Epithelial cell of prostate (primary cell): ENCODE measurements around the gene CMTM4.
"Not testable (repeated sequence)": the region's sequence is repeated elsewhere in the genome, so short reads cannot be mapped to it uniquely, and the experiment has no call there.

Experiments
- DNase-seq: peaks from one replicate; pipeline ENCODE4 v3.0.0-alpha.2; 2011; ENCODE audit warnings: low read depth, low spot score
- H3K27ac ChIP-seq: fragments of 450-650 bp; 2 replicates; pipeline ENCODE4 v1.5.1; 2017; ENCODE audit warnings: mild to moderate bottlenecking

CMTM4 gene

DNA sequence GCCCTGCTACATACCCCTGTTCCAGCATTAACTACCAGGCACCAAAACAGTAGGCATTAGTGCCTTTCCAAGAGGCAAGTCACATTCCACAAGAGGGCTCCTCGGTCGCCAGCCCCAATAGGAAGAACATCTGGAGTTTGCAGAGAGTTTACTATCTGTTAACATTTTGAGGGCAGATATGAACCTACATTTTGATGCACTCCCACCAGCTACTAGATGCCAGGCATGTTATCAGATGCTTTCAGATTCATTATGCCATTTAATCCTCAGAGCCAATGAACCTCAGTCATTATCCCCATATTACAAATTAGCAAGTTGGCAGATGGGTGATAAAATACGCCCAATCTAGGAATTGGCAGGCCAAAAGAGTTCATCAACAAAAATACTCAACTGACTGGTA lies 121.5 kb downstream of the CMTM4 start:
- H3K27ac ChIP-seq: no peak overlapping the region
- no peak for DNase-seq

DNA sequence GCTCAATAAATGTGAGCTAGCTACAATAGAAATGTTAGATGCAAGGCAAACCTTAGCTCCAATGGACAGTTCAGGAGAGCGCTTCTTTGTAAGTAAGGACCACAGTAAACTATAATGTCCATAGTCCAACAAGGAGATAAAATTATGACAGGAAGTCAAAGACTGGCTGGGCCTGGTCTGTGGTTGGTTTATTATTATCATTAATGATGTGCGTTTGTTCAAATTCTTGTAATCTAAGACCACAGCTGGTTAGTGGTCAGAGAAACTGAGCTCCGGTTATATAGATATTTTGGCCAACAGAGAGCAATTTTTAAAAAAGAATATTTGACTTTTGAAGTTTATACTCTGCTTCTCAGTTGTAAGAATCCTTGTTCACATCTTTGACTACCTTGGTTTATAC lies 122.0 kb downstream of the CMTM4 start:
- H3K27ac ChIP-seq: no peak overlapping the region
- DNase-seq: no peak

DNA sequence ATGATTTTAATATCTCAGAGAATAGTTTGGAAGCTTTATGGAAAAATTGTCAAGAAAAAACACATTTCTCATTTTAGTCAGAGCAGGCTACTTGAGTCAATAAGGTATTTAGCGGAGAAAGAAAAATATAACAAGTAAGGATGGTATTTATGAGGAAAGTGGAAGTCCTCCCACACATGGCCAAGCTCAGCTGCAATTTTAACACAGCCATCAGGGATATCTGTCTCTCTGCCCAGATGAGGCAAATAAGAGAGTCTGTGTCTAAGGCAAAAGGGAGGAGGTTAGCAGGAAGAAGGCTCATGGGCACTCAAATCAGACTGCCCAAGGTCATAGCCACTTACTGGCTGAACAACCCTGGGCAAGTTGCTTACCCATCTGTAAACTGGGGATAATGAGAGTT lies 122.5 kb downstream of the CMTM4 start:
- no peak overlapping the region for H3K27ac ChIP-seq
- no peak for DNase-seq

DNA sequence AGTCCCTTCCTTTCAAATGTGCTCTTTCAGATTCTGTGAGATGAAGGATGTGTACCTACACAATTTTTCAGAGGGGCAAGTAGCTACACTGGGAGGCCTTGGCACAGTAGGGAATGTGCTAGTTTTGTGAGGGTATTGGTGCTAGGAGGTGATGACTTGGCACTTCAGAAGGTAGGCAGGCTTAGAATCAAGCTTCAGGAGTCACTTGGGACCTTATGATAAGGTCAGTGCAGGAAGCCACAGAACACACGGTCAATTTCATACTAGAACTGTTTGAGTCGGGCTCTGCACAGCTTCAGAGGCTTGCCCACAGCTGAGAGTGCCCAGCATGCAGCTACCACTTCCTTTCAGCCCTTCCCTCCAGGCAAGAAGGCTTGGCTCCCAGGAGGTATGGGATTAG lies 124.2 kb downstream of the CMTM4 start:
- no peak for DNase-seq
- H3K27ac ChIP-seq: no peak overlapping the region

DNA sequence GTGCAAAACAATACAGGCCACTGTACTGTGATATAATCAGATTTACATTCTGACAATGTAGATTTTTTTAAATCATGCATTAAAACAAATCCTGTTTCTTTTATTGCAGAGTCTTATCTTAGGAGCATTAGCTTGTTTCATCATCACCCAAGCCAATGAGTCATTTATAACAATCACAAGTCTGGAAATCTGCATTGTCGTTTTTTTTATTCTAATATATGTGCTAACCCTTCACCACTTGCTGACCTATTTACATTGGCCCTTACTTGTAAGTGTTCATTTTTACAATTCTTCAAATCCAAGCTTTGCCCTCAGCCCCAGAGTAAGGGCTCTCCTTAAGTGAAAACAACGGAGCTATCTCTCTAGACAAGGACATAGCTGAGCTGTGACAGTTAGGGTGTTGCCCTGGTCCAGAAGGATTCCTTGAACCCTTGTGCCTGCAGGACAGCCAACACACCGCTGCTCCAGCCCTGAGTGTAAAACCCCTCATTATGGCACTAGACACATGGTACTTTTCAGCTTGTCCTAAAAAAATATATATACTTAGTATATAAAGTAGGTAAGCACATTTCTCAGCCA lies 126.6 kb downstream of the CMTM4 start:
- no peak for DNase-seq
- peak overlapping the region; percentile 4 for H3K27ac ChIP-seq

DNA sequence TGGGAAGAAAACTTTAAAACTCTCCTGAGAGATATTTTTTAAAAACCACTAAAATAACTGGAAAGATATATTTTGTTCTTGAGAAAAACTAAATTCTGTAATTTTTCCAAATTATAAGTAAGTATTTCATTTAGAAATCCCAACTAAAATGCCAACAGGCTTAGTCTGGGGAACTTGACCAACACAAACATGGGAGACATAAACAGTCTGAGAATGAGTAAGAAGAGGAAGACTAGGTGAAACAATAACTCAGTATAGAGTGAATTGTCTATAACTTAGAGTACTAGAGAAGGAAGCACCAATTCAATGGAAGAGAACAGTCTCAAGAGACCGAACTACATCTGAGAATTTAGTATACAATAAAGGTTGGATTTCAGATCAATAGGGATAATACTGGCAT lies 127.4 kb downstream of the CMTM4 start:
- H3K27ac ChIP-seq: peak overlapping the region; percentile 4
- no peak for DNase-seq

DNA sequence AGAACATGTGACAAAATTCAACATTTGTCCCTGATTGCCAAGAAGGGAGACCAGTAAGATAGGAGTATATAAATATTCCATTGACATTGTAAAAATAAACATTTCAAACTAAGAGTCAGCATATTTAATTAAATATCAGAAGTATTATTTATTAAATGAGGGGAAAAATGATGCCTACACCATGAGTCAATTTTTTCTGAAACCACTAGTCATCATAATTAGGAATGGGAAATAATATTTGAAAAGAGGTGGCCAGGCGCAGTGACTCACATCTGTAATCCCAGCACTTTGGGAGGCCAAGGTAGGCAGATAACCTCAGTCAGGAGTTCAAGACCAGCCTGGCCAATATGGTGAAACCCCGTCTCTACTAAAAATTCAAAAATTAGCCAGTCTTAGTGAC lies 128.2 kb downstream of the CMTM4 start:
- no peak for DNase-seq
- H3K27ac ChIP-seq: no peak overlapping the region

DNA sequence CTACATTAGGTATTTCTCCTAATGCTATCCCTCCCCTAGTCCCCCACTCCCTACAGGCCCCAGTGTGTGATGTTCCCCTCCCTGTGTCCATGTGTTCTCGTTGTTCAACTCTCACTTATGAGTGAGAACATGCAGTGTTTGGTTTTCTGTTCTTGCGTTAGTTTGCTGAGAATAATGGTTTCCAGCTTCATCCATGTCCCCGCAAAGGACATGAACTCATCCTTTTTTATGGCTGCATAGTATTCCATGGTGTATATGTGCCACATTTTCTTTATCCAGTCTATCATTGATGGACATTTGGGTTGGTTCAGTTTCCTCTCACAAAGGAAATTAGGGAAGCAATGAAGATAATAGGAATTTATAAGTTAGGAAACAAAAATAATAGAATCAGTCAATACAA lies 129.3 kb downstream of the CMTM4 start:
- not testable (repeated sequence) for H3K27ac ChIP-seq, DNase-seq

DNA sequence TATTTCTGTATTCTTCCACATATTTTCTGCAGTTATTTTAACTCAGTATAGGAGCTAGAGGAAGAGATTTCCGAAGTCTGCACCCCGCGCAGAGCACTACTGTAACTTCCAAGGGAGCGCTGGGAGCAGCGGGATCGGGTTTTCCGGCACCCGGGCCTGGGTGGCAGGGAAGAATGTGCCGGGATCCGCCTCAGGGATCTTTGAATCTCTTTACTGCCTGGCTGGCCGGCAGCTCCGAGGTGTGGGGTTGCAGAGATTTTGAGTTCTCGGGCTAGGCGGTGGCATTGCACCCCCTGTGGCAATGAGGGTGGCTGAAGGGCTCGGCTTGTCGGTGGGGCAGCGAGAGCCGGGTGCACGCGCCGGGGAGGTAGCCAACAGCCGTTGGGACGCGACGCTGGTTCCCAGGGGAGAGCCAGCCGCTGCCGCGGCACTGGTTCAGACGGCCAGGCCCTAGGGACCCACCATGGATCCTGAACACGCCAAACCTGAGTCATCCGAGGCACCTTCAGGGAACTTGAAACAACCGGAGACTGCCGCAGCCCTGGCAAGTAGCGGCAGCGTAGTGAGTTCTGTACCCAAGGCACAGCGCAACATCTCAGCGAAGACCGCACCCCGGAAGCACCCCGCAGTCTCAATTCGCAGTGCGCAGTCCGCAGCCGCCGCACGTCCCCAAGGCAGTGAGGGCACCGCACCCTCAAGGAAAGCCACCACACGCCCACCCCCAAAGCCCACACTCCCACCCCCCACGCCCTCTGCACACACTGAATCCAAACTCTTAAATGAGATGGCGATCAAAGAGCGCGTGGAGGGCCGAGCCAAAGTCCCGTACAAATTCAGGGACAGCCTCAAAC lies 130.3 kb downstream of the CMTM4 start, which contains the start of gene CMTM1:
Gene CMTM1, plus strand, starts transcription at position 389 of the 851 bp plus-strand sequence. Its CDS starts 75 bp downstream, at position 464.
- no peak within 1 kb of the TSS for H3K27ac ChIP-seq
- no peak for DNase-seq
